Measurements from ENCODE around the gene PTPN1.

PTPN1 gene

DNA sequence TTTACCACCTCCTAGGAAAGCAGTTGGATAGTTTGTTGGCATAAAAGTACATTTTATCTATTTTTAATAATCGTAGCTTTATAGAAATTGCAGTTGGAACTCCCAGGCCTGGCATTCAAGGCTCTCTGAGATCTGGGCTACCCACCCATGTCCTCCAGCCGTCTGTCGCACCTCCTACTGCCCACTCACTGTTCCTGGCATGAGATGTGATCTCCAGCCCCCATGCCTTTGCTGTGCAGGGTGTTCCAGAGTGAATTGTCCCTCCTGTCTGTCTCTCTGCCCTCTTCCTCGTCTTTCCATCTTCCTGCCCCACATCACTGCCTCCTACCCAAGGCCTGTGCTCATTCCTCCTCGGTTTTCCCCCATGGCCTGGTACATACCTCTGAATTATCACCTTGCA is 50.7 kb downstream of the PTPN1 start:
- Histone ChIP-seq H3K79me2 (ENCODE audit: insufficient read depth, low read length) (peaks cover 28% of the 10 kb centered on the region; the same call in 1 of the 2 replicates), H3K4me3 (ENCODE audit: low read length, poor library complexity, severe bottlenecking) (no peak overlapping the region), H3F3A (ENCODE audit: low read depth) (no peaks in the 10 kb centered on the region), H2AFZ (ENCODE audit: low read length) (no peak overlapping the region), H3K36me3 (ENCODE audit: insufficient read depth, low read length) (peaks cover 42% of the 10 kb centered on the region; the same call in 1 of the 2 replicates), H3K9ac (ENCODE audit: low read depth, low read length, poor library complexity, severe bottlenecking) (no peak overlapping the region), H3K4me1 (ENCODE audit: insufficient read depth, low read length, poor library complexity, severe bottlenecking) (no peaks in the 10 kb centered on the region), H3K27me3 (ENCODE audit: insufficient read depth, low read length, poor library complexity, severe bottlenecking) (no peaks in the 10 kb centered on the region), H3K4me2 (ENCODE audit: low read depth, low read length, poor library complexity, severe bottlenecking) (no peak overlapping the region), H3K9me2 (replicated peaks; ENCODE audit: low read depth, low read length) (no peaks in the 10 kb centered on the region), H3K9me3 (ENCODE audit: insufficient read depth, low read depth, low read length) (no peaks in the 10 kb centered on the region), H4K20me1 (ENCODE audit: insufficient read depth, low read length, poor library complexity, severe bottlenecking) (peaks cover 4% of the 10 kb centered on the region)
- TF ChIP-seq CTCF (conservative IDR thresholded peaks at IDR 0.05; ENCODE audit: low read length), result no peak
- TF ChIP-seq EZH2phosphoT487 (IDR thresholded peaks at IDR 0.05; ENCODE audit: borderline replicate concordance), result no peak

- no peaks in the 10 kb centered on the region for H3K9me2 ChIP-seq (replicated peaks; ENCODE audit: low read depth, low read length)
- no peak for TF ChIP-seq CTCF (conservative IDR thresholded peaks at IDR 0.05; ENCODE audit: low read length)
- TF ChIP-seq EZH2phosphoT487 (IDR thresholded peaks at IDR 0.05; ENCODE audit: borderline replicate concordance), result no peak
- H4K20me1 ChIP-seq (ENCODE audit: insufficient read depth, low read length, poor library complexity, severe bottlenecking), result peaks cover 4% of the 10 kb centered on the region
- H3K79me2 ChIP-seq (ENCODE audit: insufficient read depth, low read length), result peaks cover 25% of the 10 kb centered on the region; the same call in 1 of the 2 replicates
- peaks cover 48% of the 10 kb centered on the region; the same call in 1 of the 2 replicates for H3K36me3 ChIP-seq (ENCODE audit: insufficient read depth, low read length)
- H3K4me3 ChIP-seq (ENCODE audit: low read length, poor library complexity, severe bottlenecking), result no peak overlapping the region
- H3K4me2 ChIP-seq (ENCODE audit: low read depth, low read length, poor library complexity, severe bottlenecking), result no peak overlapping the region
- no peaks in the 10 kb centered on the region for H3K27me3 ChIP-seq (ENCODE audit: insufficient read depth, low read length, poor library complexity, severe bottlenecking)
- H3F3A ChIP-seq (ENCODE audit: low read depth), result no peaks in the 10 kb centered on the region
- no peaks in the 10 kb centered on the region for H3K9me3 ChIP-seq (ENCODE audit: insufficient read depth, low read depth, low read length)
- H3K4me1 ChIP-seq (ENCODE audit: insufficient read depth, low read length, poor library complexity, severe bottlenecking), result no peaks in the 10 kb centered on the region
- H2AFZ ChIP-seq (ENCODE audit: low read length), result no peak overlapping the region
- H3K9ac ChIP-seq (ENCODE audit: low read depth, low read length, poor library complexity, severe bottlenecking), result no peak overlapping the region
Observed at GRCh38 chr20:50561379-50562078, 51.3 kb downstream of the PTPN1 start.

GRCh38 chr20:50562262-50562701 is 52.1 kb downstream of the PTPN1 start:
- H4K20me1 ChIP-seq (ENCODE audit: insufficient read depth, low read length, poor library complexity, severe bottlenecking), result peaks cover 4% of the 10 kb centered on the region
- peaks cover 53% of the 10 kb centered on the region; the same call in 1 of the 2 replicates for H3K36me3 ChIP-seq (ENCODE audit: insufficient read depth, low read length)
- TF ChIP-seq CTCF (conservative IDR thresholded peaks at IDR 0.05; ENCODE audit: low read length) (no peak), EZH2phosphoT487 (IDR thresholded peaks at IDR 0.05; ENCODE audit: borderline replicate concordance) (no peak)

More at GRCh38 chr20:50562262-50562701, 52.1 kb downstream of the PTPN1 start:
- Histone ChIP-seq H3K4me2 (ENCODE audit: low read depth, low read length, poor library complexity, severe bottlenecking) (no peak overlapping the region), H3K9me2 (replicated peaks; ENCODE audit: low read depth, low read length) (no peaks in the 10 kb centered on the region), H3K9me3 (ENCODE audit: insufficient read depth, low read depth, low read length) (no peaks in the 10 kb centered on the region), H3K9ac (ENCODE audit: low read depth, low read length, poor library complexity, severe bottlenecking) (no peak overlapping the region), H3K79me2 (ENCODE audit: insufficient read depth, low read length) (peaks cover 25% of the 10 kb centered on the region; the same call in 1 of the 2 replicates), H3K4me3 (ENCODE audit: low read length, poor library complexity, severe bottlenecking) (no peak overlapping the region), H3K27me3 (ENCODE audit: insufficient read depth, low read length, poor library complexity, severe bottlenecking) (no peaks in the 10 kb centered on the region), H3K4me1 (ENCODE audit: insufficient read depth, low read length, poor library complexity, severe bottlenecking) (no peaks in the 10 kb centered on the region), H3F3A (ENCODE audit: low read depth) (no peaks in the 10 kb centered on the region), H2AFZ (ENCODE audit: low read length) (no peak overlapping the region)
